ENCODE data around the gene EXOC6.
A peak's percentile ranks its signal among the peaks of the same experiment; 100 is the strongest.

Gene EXOC6
- total RNA-seq: 25.5 to 32.4 (median 29.5) reads per million in 4 experiments

DNA sequence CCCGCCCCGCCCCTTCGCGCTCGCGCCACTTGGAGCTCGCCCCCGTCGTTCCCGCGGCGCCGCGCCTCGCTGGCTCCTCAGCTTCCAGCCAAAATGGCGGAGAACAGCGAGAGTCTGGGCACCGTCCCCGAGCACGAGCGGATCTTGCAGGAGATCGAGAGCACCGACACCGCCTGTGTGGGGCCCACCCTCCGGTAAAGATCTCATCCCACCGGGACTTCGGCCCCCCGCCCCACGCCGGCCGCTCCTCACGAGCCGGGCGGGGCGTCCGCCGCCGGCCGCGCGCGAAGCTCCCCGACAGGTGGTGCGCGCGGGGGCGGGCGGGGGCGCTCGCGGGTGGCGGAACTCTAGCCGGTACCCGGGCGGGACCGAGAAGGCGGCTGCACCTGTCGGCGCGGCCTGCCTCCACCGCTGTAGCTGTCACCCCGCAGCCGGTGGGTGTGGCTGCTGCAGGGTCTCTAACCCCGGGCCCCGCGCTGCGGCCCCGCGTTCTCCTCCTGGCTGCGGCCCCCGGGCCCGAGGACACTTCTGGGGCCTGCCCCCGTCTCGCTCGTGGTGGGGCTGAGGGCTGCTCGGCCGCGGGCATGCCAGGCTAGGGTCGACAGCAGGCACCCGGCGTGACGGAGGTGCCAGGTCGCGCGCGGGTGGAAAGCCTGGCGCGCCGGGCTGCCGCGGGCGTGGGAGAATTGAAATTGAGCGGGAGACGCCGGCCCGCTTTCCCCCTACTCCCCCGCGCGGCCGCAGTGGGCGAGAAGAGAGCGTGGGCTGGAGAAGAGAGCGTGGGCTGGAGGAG is at the start of gene EXOC6:
TSS of gene EXOC6 (plus strand) at position 80 of the 793 bp plus-strand sequence. CDS start at position 94, 14 bp downstream.
- DNase-seq: peak; percentile 76

- DNase-seq: no peak
Observed at GRCh38 chr10:92799568-92799967, 48.8 kb upstream of the EXOC6 start.

DNA sequence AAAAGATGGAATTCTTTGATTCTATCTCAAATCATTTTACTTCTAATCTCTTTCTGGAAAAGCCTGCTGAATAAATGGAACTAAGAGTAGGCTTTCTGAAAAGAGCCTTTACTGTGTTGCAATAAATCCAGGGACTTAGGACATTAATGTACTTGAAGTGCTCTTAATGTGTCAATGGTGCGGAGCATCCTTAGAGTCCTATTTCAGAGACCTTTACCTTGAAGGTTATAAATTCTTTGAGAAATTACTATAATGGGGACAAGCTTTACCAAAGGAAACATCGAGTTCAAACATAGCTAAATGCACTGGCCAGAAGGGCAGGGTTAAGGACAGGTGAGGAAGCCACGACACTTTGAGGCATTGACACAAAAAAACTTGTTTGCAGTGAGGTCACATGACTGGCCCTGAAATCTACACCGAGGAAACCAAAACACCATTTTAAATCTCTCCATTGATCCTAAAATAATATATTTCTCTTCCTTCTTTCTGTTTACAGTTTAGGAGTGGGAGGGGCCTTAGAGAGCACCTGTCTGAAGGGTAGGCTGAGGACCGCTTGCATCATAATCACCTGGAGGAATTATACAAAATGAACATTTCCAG is 48.1 kb upstream of the EXOC6 start:
- no peak for DNase-seq

- DNase-seq: no peak
Observed at GRCh38 chr10:92801978-92802872, 46.1 kb upstream of the EXOC6 start.

GRCh38 chr10:92809840-92810239 is 38.5 kb upstream of the EXOC6 start:
- no peak for DNase-seq

- DNase-seq: no peak
Observed at GRCh38 chr10:92810934-92811532, 37.3 kb upstream of the EXOC6 start.

- no peak for DNase-seq
Observed at GRCh38 chr10:92811986-92812385, 36.3 kb upstream of the EXOC6 start.

- DNase-seq: no peak
Observed at GRCh38 chr10:92813979-92814378, 34.3 kb upstream of the EXOC6 start.

GRCh38 chr10:92814790-92815189 is 33.5 kb upstream of the EXOC6 start:
- DNase-seq: no peak

- DNase-seq: no peak
Observed at GRCh38 chr10:92816091-92816531, 32.2 kb upstream of the EXOC6 start.

GRCh38 chr10:92822060-92822634 is 26.2 kb upstream of the EXOC6 start:
- no peak for DNase-seq

GRCh38 chr10:92822964-92823363 is 25.4 kb upstream of the EXOC6 start:
- no peak for DNase-seq

- no peak for DNase-seq
Observed at GRCh38 chr10:92826061-92826460, 22.3 kb upstream of the EXOC6 start.

DNA sequence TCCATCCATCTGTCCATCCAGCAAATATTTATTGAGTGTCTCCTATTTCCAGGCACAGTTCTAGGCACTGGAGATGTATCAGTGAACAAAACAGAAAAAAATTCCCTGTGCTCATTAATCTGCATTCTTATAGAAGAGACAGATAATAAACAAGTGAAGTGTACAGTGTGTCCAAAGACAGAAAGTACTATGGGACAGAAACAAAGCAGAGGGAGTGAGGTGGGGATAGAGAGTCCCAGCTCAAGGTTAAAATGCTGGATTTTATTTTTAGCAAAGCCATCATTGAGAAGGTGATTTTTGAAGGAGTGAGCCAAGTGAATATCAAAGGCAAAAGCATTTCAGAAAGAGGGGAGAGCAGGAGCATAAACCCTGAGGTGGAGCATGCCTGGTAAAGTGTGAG is 21.8 kb upstream of the EXOC6 start:
- no peak for DNase-seq

DNA sequence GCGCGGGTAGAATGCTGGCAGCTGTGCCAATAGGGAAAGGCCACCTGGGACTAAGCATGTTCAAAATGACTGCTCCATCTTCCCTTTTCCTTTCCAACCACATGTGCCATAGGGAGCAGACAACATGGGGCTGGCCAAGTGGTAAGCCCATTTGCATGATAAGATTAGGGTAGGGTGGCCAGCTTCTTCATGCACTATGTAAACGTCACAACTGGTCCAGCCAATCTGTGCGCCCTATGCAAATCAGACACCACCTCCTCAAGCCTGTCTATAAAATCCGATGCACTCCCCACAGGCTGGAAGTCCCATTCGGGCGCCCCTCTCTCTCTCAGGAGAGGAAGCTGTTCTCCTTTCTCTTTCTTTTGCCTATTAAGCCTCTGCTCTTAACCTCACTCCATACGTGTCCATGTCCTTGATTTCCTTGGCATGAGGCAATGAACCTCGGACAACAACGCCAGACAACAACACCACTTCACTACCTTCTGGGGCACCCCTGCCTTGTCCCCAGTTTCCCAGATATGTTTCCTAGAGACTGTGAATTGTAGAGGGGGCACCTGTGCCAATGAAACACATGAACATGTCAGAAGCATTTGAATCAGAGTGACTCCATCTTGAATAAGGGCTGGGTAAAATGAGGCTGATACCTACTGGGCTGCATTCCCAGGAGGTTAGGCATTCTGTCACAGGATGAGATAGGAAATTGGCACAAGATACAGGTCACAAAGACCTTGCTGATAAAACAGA is 19.1 kb upstream of the EXOC6 start:
- DNase-seq: no peak

DNA sequence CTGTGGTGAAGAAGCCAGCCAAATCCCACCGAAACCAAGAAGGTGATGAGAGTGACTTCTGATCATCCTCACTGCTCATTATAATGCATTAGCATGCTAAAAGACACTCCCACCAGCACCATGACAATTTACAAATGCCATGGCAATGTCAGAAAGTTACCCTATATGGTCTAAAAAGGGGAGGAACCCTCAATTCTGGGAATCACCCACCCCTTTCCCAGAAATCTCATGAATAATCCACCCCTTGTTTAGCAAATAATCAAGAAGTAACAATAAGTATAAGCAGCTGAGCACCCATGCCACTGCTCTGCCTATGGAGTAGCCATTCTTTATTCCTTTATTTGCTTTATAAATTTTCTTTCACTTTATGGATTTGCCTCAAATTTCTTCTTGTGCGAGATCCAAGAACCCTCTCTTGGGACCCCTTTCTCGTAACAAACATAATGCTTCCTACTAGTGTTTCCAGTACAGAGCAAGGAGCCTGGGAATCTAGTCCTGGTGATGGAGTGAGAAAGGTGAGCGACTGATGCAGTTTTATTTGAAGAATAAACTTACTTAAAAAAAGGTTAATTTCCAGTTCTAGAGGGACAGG is 18.4 kb upstream of the EXOC6 start:
- no peak for DNase-seq

DNA sequence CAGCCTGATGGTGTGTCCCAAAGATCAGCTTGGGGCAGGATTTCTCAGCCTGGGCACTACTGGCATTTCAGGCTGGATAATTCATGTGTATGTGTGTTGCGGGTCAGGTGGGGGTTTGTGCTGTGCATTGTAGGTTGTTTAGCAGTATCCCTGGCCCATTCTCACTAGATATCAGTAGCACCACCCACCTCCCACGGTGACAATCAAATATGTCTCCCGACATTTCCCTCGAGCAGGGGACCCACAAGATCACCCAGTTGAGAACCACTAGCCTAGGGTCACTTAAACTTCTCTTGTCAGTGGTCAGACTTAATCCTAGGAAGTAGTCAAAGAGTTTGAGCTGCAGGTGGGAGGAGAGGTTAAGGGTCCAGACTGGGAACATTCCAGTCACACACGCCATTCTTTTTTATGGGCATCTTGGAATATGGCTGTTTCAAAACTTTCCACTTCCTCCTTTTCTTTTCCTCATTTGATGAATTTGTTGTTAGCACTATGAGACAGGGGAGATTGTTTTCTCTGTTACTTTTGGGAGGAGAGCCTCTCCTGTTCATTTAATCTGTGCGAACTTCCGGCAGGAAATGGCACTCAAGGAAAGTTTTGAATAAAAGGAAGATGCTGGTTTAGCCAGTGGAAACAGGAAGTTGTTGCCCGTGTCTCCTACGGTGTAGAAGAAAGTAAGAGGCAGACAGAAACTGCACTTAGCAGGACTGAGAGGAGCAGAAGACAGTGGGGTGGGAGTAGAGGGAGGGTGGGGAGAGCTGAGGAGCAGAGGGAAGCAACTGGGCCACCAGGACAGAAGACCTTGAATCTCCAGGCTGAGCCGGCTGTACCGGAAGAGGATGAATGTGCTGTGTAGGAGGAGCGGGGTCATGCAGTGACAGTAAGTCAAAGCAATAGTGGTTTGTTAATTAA is 17.6 kb upstream of the EXOC6 start:
- no peak for DNase-seq

GRCh38 chr10:92832121-92832520 is 16.2 kb upstream of the EXOC6 start:
- no peak for DNase-seq

- no peak for DNase-seq
Observed at GRCh38 chr10:92832998-92833650, 15.2 kb upstream of the EXOC6 start.

GRCh38 chr10:92834331-92834730 is 14.0 kb upstream of the EXOC6 start:
- DNase-seq: no peak
